IMR-90 (cell line): ENCODE results near the gene CPNE1. TPM values are rescaled to one million over a fixed set of nuclear protein-coding genes. Genes with fewer than 3 reads are reported as not detected.
A peak's percentile ranks its signal among the peaks of the same experiment; 100 is the strongest.
"Not testable (repeated sequence)": the region's sequence is repeated elsewhere in the genome, so short reads cannot be mapped to it uniquely, and the experiment has no call there.

Experiments used
- ATAC-seq: fragments of 200-7000 bp; cut with Tn5 transposase; 2 replicates; pipeline ENCODE4 v1.9.1; 2020; ENCODE audit warnings: low read depth, mild to moderate bottlenecking, moderate library complexity
- BruUV-seq: library from RNA; stranded (reverse); fragments of 400-500 nt; replicated peaks from 2 replicates; lab custom pipeline; 2021; lab: Mats Ljungman, UMichigan
- CTCF ChIA-PET: fragments of 300-600 bp; formaldehyde crosslinking; extraction: SDS; loops from one replicate; lab custom pipeline; 2021; ENCODE audit warnings: antibody characterized with exemption; lab: Yijun Ruan, JAX
- POLR2A ChIA-PET: fragments of 300-600 bp; sonication (Branson Sonifier 250); formaldehyde crosslinking; loops from one replicate; lab custom pipeline; 2022; ENCODE audit warnings: antibody characterized with exemption; ENCODE audit not compliant: unreplicated experiment; lab: Charles Lee
- DNase-seq: peaks from one replicate; pipeline ENCODE4 v3.0.0; 2013
- H2AFZ ChIP-seq: replicated peaks from 2 replicates; pipeline ENCODE3; 2013; ENCODE audit warnings: low read length, mild to moderate bottlenecking; ENCODE audit not compliant: poor library complexity
- H2AK5ac ChIP-seq: 2 replicates; pipeline ENCODE4 v1.6.1; 2013; ENCODE audit warnings: low read depth, low read length, inconsistent platforms
- H2AK9ac ChIP-seq: replicated peaks from 2 replicates; pipeline ENCODE3; 2013; ENCODE audit warnings: mild to moderate bottlenecking, low read depth, low read length, moderate library complexity; ENCODE audit not compliant: poor library complexity
- H2BK120ac ChIP-seq: 2 replicates; pipeline ENCODE4 v1.6.1; 2013; ENCODE audit warnings: low read depth, low read length, inconsistent platforms
- H2BK15ac ChIP-seq: 3 replicates; pipeline ENCODE4 v1.6.1; 2013; ENCODE audit warnings: low read depth, low read length, inconsistent platforms
- H2BK20ac ChIP-seq: 2 replicates; pipeline ENCODE4 v1.6.1; 2013; ENCODE audit warnings: low read depth, mild to moderate bottlenecking, inconsistent platforms, low read length, moderate library complexity
- H2BK5ac ChIP-seq: 2 replicates; pipeline ENCODE4 v1.6.1; 2013; ENCODE audit warnings: mild to moderate bottlenecking, low read depth, low read length, inconsistent platforms; ENCODE audit not compliant: poor library complexity, severe bottlenecking
- H3K14ac ChIP-seq: replicated peaks from 2 replicates; pipeline ENCODE4 v1.6.1; 2013; ENCODE audit warnings: low read depth, low read length, inconsistent platforms
- H3K18ac ChIP-seq: 2 replicates; pipeline ENCODE4 v1.6.1; 2013; ENCODE audit warnings: low read depth, low read length, control low read depth
- H3K23ac ChIP-seq: 2 replicates; pipeline ENCODE4 v1.6.1; 2013; ENCODE audit warnings: low read depth, low read length, inconsistent platforms
- H3K27ac ChIP-seq: 2 replicates; pipeline ENCODE4 v1.5.1; 2013; ENCODE audit warnings: mild to moderate bottlenecking, control low read depth, low read length; ENCODE audit not compliant: insufficient read depth
- H3K27me3 ChIP-seq: 2 replicates; pipeline ENCODE4 v1.6.1; 2013; ENCODE audit warnings: low read length; ENCODE audit not compliant: control insufficient read depth, insufficient read depth
- H3K36me3 ChIP-seq: 2 replicates; pipeline ENCODE4 v1.6.1; 2013; ENCODE audit warnings: low read length, mixed read lengths; ENCODE audit not compliant: control insufficient read depth, insufficient read depth
- H3K4ac ChIP-seq: 2 replicates; pipeline ENCODE4 v1.6.1; 2013; ENCODE audit warnings: low read depth, low read length, inconsistent platforms
- H3K4me1 ChIP-seq: 2 replicates; pipeline ENCODE4 v1.6.1; 2013; ENCODE audit warnings: low read length, mixed read lengths; ENCODE audit not compliant: control insufficient read depth, insufficient read depth
- H3K4me2 ChIP-seq: 2 replicates; pipeline ENCODE4 v1.6.1; 2013; ENCODE audit warnings: low read depth, mild to moderate bottlenecking, control low read depth, low read length, moderate library complexity
- H3K4me3 ChIP-seq: 2 replicates; pipeline ENCODE4 v1.5.1; 2013; ENCODE audit warnings: low read depth, mild to moderate bottlenecking, control low read depth, low read length, moderate library complexity; ENCODE audit not compliant: insufficient read depth
- H3K56ac ChIP-seq: 2 replicates; pipeline ENCODE4 v1.6.1; 2013; ENCODE audit warnings: low read length, inconsistent platforms; ENCODE audit not compliant: insufficient read depth; ENCODE audit errors: extremely low read depth
- H3K79me1 ChIP-seq, 2 experiments: 2 replicates each; pipeline ENCODE4 v1.6.1; 2013; ENCODE audit warnings: low read length in 2 of 2, inconsistent platforms in 1 of 2, low read depth in 1 of 2
- H3K9ac ChIP-seq: 2 replicates; pipeline ENCODE4 v1.6.1; 2013; ENCODE audit warnings: low read depth, low read length, control low read depth
- H3K9me1 ChIP-seq: 2 replicates; pipeline ENCODE4 v1.6.1; 2013; ENCODE audit warnings: low read length, inconsistent platforms; ENCODE audit not compliant: insufficient read depth
- H3K9me3 ChIP-seq: 2 replicates; pipeline ENCODE4 v1.6.1; 2013; ENCODE audit warnings: low read length; ENCODE audit not compliant: control insufficient read depth, insufficient read depth
- H4K20me1 ChIP-seq: 2 replicates; pipeline ENCODE4 v1.6.1; 2013; ENCODE audit warnings: low read length, inconsistent platforms; ENCODE audit not compliant: insufficient read depth
- H4K5ac ChIP-seq: 2 replicates; pipeline ENCODE4 v1.6.1; 2013; ENCODE audit warnings: mild to moderate bottlenecking, low read depth, low read length, control low read depth
- H4K8ac ChIP-seq, 2 experiments: 2 replicates each; pipeline ENCODE4 v1.6.1; 2013; ENCODE audit warnings: low read depth in 2 of 2, low read length in 2 of 2, control low read depth in 1 of 2, inconsistent platforms in 1 of 2
- H4K91ac ChIP-seq: 2 replicates; pipeline ENCODE4 v1.6.1; 2013; ENCODE audit warnings: low read depth, low read length, inconsistent platforms; ENCODE audit not compliant: insufficient read depth
- BHLHE40 ChIP-seq: fragments of 150-350 bp; IDR thresholded peaks from 2 replicates; pipeline ENCODE4 v1.6.1; 2016; ENCODE audit warnings: mild to moderate bottlenecking, low read depth, low read length
- MAFK ChIP-seq: IDR thresholded peaks from 2 replicates; pipeline ENCODE4 v1.6.1; 2012; ENCODE audit warnings: low read depth, low read length, improper control_type of control experiment
- MXI1 ChIP-seq: IDR thresholded peaks from 2 replicates; pipeline ENCODE4 v1.6.1; 2012; ENCODE audit warnings: low read depth, mild to moderate bottlenecking, low read length, moderate library complexity, borderline replicate concordance
- RAD21 ChIP-seq: IDR thresholded peaks from 2 replicates; pipeline ENCODE4 v1.6.1; 2012; ENCODE audit warnings: low read length, improper control_type of control experiment
- SMC3 ChIP-seq: fragments of 150-350 bp; IDR thresholded peaks from 2 replicates; pipeline ENCODE4 v1.6.1; 2016; ENCODE audit warnings: low read depth, mild to moderate bottlenecking, antibody characterized with exemption, low read length, moderate library complexity
- WGBS, 2 experiments: methylation state at CpG; one replicate each; pipeline versions ENCODE4 v1.1.5 to v1.1.7; 2013; ENCODE audit warnings: missing lambda C conversion rate in 2 of 2; ENCODE audit not compliant: insufficient read length in 1 of 2; ENCODE audit errors: extremely low coverage in 2 of 2; 5-methylcytosine and 5-hydroxymethylcytosine counted together
- dilution Hi-C: fragments of 300-500 bp; cut with HindIII; formaldehyde crosslinking; loops from one replicate; pipeline ENCODE4 v1.14.3; 2018; ENCODE audit warnings: low sequenced_read_pairs; ENCODE audit not compliant: unreplicated experiment
- in situ Hi-C: fragments of 300-500 bp; cut with MboI; formaldehyde crosslinking; loops from 3 replicates; pipeline ENCODE4 v1.14.3; 2019; ENCODE audit warnings: low sequenced_read_pairs, inconsistent platforms, mixed read lengths
- intact Hi-C: fragments of 100-400 bp; cut with micrococcal nuclease; formaldehyde crosslinking; loops from 2 replicates; pipeline ENCODE4 v1.10.0; 2022
- polyA plus RNA-seq, 3 experiments: library from polyadenylated mRNA; depleted of rRNA; stranded (reverse); fragments of >200 nt; gene quantifications; 2 replicates each; pipeline ENCODE4 v1.2.3, GENCODE V29; 2012; ENCODE audit warnings: low replicate concordance in 1 of 3
- total RNA-seq: library from RNA; depleted of rRNA; stranded (reverse); fragments of >200 nt; gene quantifications from 2 replicates; pipeline ENCODE4 v1.2.3, GENCODE V29; 2012

CPNE1 gene
- total and polyA plus RNA-seq, 2 of the 4 experiments (the other 2 are of a cell fraction) = 163 to 165 TPM

DNA sequence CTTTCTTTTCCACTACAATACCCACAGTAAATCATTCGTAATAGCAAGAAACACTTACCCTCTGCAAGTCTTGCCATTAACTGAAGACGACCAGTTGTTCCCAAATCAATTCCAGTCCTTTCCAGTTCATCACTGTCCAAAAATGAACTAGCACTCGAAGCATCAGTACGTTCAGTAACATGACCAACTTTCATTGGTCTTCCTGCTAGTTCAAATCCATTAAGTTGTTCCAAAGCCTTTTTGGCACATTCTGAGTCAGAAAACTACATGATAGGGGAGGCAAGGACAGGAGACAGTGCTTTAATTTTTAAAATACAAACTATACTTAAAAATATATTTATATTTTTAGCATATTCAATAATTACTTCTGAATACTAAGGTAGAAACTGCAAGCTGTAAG is 49.4 kb upstream of the CPNE1 start:
- H2BK120ac ChIP-seq = no peak overlapping the region
- H3K56ac ChIP-seq = no peak overlapping the region
- H3K27ac ChIP-seq = no peak overlapping the region
- no peak overlapping the region for H3K4ac ChIP-seq
- no peak for DNase-seq
- H3K79me1 ChIP-seq = peaks cover 25 to 67% of the 10 kb centered on the region in 2 experiments
- no peak overlapping the region for H2AK5ac ChIP-seq
- H3K23ac ChIP-seq = no peak overlapping the region
- no peak overlapping the region for H3K4me2 ChIP-seq
- no peak overlapping the region for H2BK20ac ChIP-seq
- CTCF ChIA-PET = no interaction called here
- no peaks in the 10 kb centered on the region for H3K9me3 ChIP-seq
- no peak for ATAC-seq
- H3K18ac ChIP-seq = no peak overlapping the region
- H4K8ac ChIP-seq = no peak overlapping the region
- no peak overlapping the region for H2BK5ac ChIP-seq
- H3K14ac ChIP-seq = no peak overlapping the region
- dilution Hi-C loops = no loop called here
- no peak overlapping the region for H2AFZ ChIP-seq
- H2BK15ac ChIP-seq = no peak overlapping the region
- H3K4me3 ChIP-seq = no peak overlapping the region
- peaks cover 75% of the 10 kb centered on the region for H3K36me3 ChIP-seq
- H3K27me3 ChIP-seq = no peaks in the 10 kb centered on the region
- H3K4me1 ChIP-seq = no peaks in the 10 kb centered on the region
- no peak overlapping the region for H4K91ac ChIP-seq
- no TSS peak for BruUV-seq
- peaks cover 90% of the 10 kb centered on the region for H4K20me1 ChIP-seq
- 83% methylated on average over 1 of the region's 4 CpGs; no CpG with 5 or more reads in 1 of the 2 experiments for WGBS, 2 experiments
- 0 out of 2 replicates have a peak, but pooled peaks cover under 1% of the 10 kb centered on the region for H3K9me1 ChIP-seq
- no peak overlapping the region for H3K9ac ChIP-seq
- in situ Hi-C loops = no loop called here
- TF ChIP-seq MXI1 (no peak), SMC3 (no peak), MAFK (no peak), RAD21 (no peak), BHLHE40 (no peak)
- intact Hi-C loops = no loop called here
- no peak overlapping the region for H2AK9ac ChIP-seq
- POLR2A ChIA-PET = no interaction called here
- no peak overlapping the region for H4K5ac ChIP-seq

DNA sequence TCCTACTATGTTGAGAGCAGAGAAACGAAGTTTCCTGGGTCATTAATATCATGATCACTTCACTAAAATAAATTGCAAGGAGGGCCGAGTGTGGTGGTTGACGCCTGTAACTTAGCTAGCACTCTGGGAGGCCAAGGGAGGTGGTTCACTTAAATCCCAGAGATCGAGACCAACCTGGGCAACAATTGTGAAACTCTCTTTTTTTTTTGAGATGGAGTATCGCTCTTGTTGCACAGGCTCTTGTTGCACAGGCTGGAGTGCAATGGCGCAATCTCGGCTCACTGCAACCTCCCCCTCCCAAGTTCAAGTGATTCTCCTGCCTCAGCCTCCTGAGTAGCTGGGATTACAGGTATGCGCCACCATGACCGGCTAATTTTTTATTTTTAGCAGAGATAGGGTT is 48.4 kb upstream of the CPNE1 start:
- H3K27ac ChIP-seq, H2AK9ac ChIP-seq, H3K18ac ChIP-seq, ATAC-seq, H2BK15ac ChIP-seq, H4K8ac ChIP-seq, H2BK120ac ChIP-seq, intact Hi-C loops, POLR2A ChIA-PET, H2AK5ac ChIP-seq, H3K27me3 ChIP-seq, H3K14ac ChIP-seq, dilution Hi-C loops, H3K9me1 ChIP-seq, H2BK5ac ChIP-seq, H4K91ac ChIP-seq, H3K4ac ChIP-seq, H4K5ac ChIP-seq, H2BK20ac ChIP-seq, H3K4me3 ChIP-seq, CTCF ChIA-PET, H3K9me3 ChIP-seq, H3K9ac ChIP-seq, H2AFZ ChIP-seq, H3K4me1 ChIP-seq, H3K23ac ChIP-seq, H3K56ac ChIP-seq, DNase-seq, H3K4me2 ChIP-seq, in situ Hi-C loops: not testable (repeated sequence)
- BruUV-seq = TSS peak; percentile 13
- Histone ChIP-seq H3K79me1 (peaks cover 20 to 59% of the 10 kb centered on the region in 2 experiments), H3K36me3 (peaks cover 71% of the 10 kb centered on the region), H4K20me1 (peaks cover 88% of the 10 kb centered on the region)
- WGBS, 2 experiments = no CpG with 5 or more reads among the region's 9 CpGs
